Stimulated activated CD8-positive, alpha-beta memory T cell treated with anti-CD3 and anti-CD28 coated beads, Interleukin-4, amount 100 ng/mL, for 1 hour (primary cell): ENCODE data around the gene SPARC.

ENCODE experiments used
- DNase-seq, 2 donors: peaks; one replicate each; pipeline ENCODE4 v3.0.0-alpha.2; 2020; ENCODE audit warnings: low read depth in 2 of 2, low spot score in 1 of 2

The SPARC gene

DNA sequence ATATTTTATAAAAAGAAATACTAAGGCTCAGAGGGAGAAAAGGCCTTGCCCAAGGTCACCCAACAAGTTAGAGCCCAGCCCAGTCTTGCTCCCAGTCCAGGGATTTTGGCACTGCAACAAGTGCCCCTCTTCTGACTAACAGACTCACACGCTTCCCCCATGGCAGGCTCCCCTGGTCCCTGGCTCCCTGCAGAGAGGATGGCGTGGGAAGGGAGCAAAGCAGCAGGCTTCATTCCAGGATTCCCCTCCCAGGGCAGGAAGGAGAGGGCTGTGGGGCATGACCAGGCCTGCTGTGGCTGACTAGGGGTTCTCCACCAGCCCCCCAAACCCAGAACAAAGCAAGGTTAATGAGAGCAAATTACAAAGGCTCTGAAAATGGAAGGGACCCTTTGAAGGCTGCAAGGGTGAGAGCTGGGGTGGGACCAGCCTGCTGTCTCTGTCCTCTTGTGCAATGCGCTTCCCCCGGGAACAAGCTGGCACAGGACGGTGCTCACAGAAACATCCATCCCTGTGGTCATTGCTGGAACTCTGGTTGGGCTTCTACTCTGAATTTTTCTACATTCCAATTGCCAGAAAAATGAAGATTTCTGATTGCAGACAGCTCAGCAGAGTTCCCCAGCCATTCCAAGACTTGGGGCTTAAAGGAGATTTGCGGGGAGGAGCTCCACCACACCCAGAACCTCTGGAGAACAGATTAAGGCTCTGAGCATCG, 58.4 kb downstream of the SPARC start:
- DNase-seq: no peak

- DNase-seq: no peak
These were observed 59.1 kb downstream of the SPARC start for GRCh38 chr5:151627650-151628049.

GRCh38 chr5:151625285-151625684, 61.4 kb downstream of the SPARC start:
- no peak for DNase-seq

DNA sequence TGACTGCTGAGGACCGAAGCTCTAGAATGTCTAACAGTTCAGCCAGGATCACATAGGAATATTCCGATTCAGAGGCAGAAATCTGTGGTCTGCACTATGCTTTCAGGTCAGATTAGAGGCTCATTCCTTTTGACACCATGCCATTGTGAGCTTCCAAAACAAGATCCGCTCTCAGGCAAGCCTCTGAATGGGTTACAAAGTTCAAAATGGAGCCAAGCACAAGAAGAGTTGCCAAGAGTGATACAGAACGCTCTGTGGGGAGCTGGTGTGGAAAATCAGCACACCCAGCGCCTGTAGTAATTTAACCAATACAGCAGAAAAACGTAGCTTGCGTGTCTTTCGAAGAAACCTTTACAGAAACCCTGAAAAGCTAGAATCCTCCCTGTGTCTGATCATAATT, 62.2 kb downstream of the SPARC start:
- no peak for DNase-seq

DNA sequence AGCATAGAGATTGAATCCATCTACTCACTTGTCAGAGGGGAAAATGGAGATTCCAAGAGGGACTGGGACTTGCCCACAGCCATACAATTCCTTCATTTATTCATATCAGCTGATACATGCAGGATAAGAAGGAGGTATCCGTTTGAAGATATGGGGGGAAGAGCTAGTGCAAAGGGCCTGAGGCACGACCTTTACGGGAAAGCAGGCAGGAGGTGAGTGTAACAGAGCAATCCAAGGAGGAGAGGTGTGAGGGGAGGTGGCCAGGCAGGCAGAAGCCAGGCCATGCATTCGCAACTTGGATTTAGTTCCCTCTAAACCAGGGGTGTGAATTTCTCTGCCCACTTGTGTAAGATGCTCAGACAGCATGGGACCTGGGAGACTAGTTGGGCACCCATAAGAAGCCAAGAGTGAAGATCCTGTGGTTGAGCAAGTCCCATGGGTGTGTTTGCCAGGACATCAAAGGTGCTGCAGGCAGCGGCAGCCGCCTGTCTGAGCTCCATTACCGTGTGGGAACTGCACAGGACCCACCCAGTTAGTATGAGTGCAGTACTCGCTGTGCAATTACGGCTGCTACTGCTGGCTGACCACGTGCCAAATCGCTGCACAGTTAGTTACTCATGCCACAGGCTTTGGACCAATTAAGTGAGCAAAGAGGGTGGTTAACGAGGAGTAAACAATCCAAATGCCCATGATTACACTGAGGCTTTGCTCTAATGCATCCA, 64.2 kb downstream of the SPARC start:
- no peak for DNase-seq

DNA sequence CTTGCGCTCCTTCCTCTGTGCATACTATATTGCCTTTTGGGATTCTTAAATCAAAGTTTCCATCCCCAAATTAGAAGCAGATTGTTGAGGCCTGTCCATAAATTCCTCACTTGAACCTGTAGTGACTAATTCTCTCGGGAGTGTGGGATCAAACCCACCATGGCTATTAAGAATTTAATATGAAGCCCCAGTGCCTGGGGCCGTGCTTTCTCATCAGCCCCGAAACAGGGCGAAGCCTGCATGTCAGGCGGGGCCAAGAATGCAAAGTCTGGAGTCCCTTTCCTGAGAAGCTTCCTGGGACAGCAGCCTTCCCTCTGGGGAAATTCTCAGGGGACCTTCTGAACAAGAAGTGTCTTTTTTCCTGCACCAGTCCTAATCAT, 66.3 kb downstream of the SPARC start:
- no peak for DNase-seq

GRCh38 chr5:151619812-151620460, 66.8 kb downstream of the SPARC start:
- DNase-seq: no peak

GRCh38 chr5:151618907-151619306, 67.8 kb downstream of the SPARC start:
- no peak for DNase-seq

GRCh38 chr5:151617841-151618710, 68.6 kb downstream of the SPARC start:
- DNase-seq: no peak

GRCh38 chr5:151617383-151617840, 69.3 kb downstream of the SPARC start:
- no peak for DNase-seq

DNA sequence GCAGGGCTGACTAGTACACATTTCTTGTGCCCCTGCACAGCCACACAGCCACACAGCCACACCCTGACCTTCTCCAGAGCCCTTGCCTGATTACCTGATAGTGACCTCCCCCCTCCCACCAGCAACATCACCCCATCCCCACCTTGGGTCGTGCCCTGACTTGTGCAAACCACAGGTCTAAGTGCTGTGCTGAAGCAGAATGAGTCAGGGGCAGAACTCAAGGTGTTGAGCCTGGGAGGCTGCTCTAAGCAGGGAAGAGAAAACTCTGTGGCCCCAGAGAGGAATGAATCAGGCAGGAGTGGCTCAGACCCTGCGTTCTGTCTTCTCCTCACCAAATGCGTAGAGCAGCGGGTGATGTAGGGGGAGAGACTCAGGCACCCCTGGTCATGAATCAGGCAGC, 71.3 kb downstream of the SPARC start:
- DNase-seq: no peak

DNA sequence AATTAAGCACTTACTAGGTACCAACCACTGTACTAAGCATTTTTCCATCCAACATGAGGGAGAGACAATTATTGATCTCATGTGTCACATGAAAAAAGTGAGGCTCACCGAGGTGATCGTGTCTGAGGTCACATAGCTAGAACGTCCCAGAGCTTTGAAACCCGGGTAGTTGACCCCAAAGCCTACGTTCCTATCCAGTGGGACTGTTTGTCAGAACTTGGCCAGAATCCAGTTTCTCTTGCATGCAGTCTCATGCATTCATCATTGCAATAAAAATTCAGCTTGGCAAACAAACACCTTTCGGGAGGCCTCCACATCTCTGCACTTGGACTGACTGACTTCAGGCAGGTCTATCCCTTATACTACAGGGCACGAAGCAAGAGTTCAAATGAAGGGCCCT, 72.2 kb downstream of the SPARC start:
- DNase-seq: no peak

GRCh38 chr5:151612689-151613427, 73.9 kb downstream of the SPARC start:
- DNase-seq: no peak

- no peak for DNase-seq
These were observed 75.5 kb downstream of the SPARC start for GRCh38 chr5:151611127-151611775.
